ENCODE results near the gene C2CD3. TPM values are rescaled to one million over a fixed set of nuclear protein-coding genes. Genes with fewer than 3 reads are reported as not detected.

C2CD3 gene
- total and polyA plus RNA-seq, 2 of the 4 experiments (the other 2 are of a cell fraction): 11.1 to 19.2 TPM

DNA sequence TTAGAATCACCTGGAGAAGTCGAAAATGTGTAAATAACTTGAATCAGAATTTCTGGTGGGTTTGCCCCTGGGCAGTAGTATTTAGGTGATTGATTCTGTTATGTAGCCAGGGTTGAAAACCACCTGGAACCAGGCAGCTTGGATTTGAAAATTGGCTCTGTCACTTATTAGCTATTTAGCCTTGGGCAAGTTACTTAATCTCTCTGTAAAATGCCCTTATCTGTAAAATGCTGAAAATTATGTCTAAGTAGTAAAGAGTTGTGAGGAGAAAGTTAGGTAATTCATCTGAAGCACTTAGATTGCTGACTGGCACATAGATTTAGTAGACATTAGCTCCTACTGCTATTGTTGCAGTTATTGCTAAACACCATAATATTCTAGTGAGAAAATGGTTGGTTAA, 49.6 kb upstream of the C2CD3 start:
- Histone ChIP-seq H3K27me3 (ENCODE audit: control insufficient read depth, insufficient read depth, low read length) (no peaks in the 10 kb centered on the region), H3K36me3 (ENCODE audit: control insufficient read depth, insufficient read depth, low read length) (peaks cover 2% of the 10 kb centered on the region; the same call in 1 of the 2 replicates), H2AFZ (replicated peaks; ENCODE audit: low read length, poor library complexity) (no peak overlapping the region), H4K91ac (ENCODE audit: insufficient read depth, low read depth, low read length) (no peak overlapping the region), H2AK5ac (ENCODE audit: low read depth, low read length) (no peak overlapping the region), H2BK120ac (ENCODE audit: low read depth, low read length) (no peak overlapping the region), H3K79me1 (ENCODE audit: low read depth in 1 of 2, low read length in 2 of 2) (peaks cover 3 to 5% of the 10 kb centered on the region in 2 experiments; a peak in 2 of 4 replicates), H3K56ac (ENCODE audit: extremely low read depth, insufficient read depth, low read length) (no peak overlapping the region), H2BK5ac (ENCODE audit: low read depth, low read length, poor library complexity, severe bottlenecking) (no peak overlapping the region), H3K4me3 (ENCODE audit: insufficient read depth, low read depth, low read length) (no peak overlapping the region), H3K9me1 (ENCODE audit: insufficient read depth, low read length) (no peaks in the 10 kb centered on the region), H3K14ac (replicated peaks; ENCODE audit: low read depth, low read length) (no peak overlapping the region), H3K9me3 (ENCODE audit: control insufficient read depth, insufficient read depth, low read length) (no peaks in the 10 kb centered on the region), H3K23ac (ENCODE audit: low read depth, low read length) (no peak overlapping the region), H4K8ac (ENCODE audit: low read depth in 2 of 2, low read length in 2 of 2) (no peak overlapping the region), H3K18ac (ENCODE audit: low read depth, low read length) (no peak overlapping the region), H2BK20ac (ENCODE audit: low read depth, low read length) (no peak overlapping the region), H2BK15ac (ENCODE audit: low read depth, low read length) (no peak overlapping the region), H3K4me2 (ENCODE audit: low read depth, low read length) (no peak overlapping the region), H3K4ac (ENCODE audit: low read depth, low read length) (no peak overlapping the region), H3K4me1 (ENCODE audit: control insufficient read depth, insufficient read depth, low read length) (no peaks in the 10 kb centered on the region), H3K27ac (ENCODE audit: insufficient read depth, low read length) (no peak overlapping the region), H3K9ac (ENCODE audit: low read depth, low read length) (no peak overlapping the region), H2AK9ac (replicated peaks; ENCODE audit: low read depth, low read length, poor library complexity) (no peak overlapping the region), H4K20me1 (ENCODE audit: insufficient read depth, low read length) (peaks cover 2% of the 10 kb centered on the region; the same call in 1 of the 2 replicates), H4K5ac (ENCODE audit: low read depth, low read length) (no peak overlapping the region)
- TF ChIP-seq, protein P1, sequence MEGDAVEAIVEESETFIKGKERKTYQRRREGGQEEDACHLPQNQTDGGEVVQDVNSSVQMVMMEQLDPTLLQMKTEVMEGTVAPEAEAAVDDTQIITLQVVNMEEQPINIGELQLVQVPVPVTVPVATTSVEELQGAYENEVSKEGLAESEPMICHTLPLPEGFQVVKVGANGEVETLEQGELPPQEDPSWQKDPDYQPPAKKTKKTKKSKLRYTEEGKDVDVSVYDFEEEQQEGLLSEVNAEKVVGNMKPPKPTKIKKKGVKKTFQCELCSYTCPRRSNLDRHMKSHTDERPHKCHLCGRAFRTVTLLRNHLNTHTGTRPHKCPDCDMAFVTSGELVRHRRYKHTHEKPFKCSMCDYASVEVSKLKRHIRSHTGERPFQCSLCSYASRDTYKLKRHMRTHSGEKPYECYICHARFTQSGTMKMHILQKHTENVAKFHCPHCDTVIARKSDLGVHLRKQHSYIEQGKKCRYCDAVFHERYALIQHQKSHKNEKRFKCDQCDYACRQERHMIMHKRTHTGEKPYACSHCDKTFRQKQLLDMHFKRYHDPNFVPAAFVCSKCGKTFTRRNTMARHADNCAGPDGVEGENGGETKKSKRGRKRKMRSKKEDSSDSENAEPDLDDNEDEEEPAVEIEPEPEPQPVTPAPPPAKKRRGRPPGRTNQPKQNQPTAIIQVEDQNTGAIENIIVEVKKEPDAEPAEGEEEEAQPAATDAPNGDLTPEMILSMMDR (conservative IDR thresholded peaks at IDR 0.05; ENCODE audit: low read depth, low read length): no peak
- TF ChIP-seq CEBPB (IDR thresholded peaks at IDR 0.05; ENCODE audit: low read depth, low read length) (no peak), MAZ (IDR thresholded peaks at IDR 0.05; ENCODE audit: borderline replicate concordance, low read depth, low read length) (no peak), POLR2A (IDR thresholded peaks at IDR 0.05; ENCODE audit: low read depth, low read length) (no peak), BHLHE40 (IDR thresholded peaks at IDR 0.05; ENCODE audit: low read depth, low read length) (no peak), RFX5 (IDR thresholded peaks at IDR 0.05; ENCODE audit: low read depth, low read length) (no peak), FOS (IDR thresholded peaks at IDR 0.05; ENCODE audit: low read depth, low read length) (no peak), SMC3 (IDR thresholded peaks at IDR 0.05; ENCODE audit: low read depth, low read length) (no peak), NFE2L2 (IDR thresholded peaks at IDR 0.05; ENCODE audit: low read depth, low read length) (no peak), CHD1 (IDR thresholded peaks at IDR 0.05; ENCODE audit: low read depth, low read length) (no peak), RCOR1 (IDR thresholded peaks at IDR 0.05; ENCODE audit: insufficient replicate concordance, low read length) (no peak), RAD21 (IDR thresholded peaks at IDR 0.05; ENCODE audit: low read length) (no peak), MAFK (IDR thresholded peaks at IDR 0.05; ENCODE audit: low read depth, low read length) (no peak), MXI1 (IDR thresholded peaks at IDR 0.05; ENCODE audit: borderline replicate concordance, low read depth, low read length) (no peak)
- TF ChIP-seq, protein P2, sequence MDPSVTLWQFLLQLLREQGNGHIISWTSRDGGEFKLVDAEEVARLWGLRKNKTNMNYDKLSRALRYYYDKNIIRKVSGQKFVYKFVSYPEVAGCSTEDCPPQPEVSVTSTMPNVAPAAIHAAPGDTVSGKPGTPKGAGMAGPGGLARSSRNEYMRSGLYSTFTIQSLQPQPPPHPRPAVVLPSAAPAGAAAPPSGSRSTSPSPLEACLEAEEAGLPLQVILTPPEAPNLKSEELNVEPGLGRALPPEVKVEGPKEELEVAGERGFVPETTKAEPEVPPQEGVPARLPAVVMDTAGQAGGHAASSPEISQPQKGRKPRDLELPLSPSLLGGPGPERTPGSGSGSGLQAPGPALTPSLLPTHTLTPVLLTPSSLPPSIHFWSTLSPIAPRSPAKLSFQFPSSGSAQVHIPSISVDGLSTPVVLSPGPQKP (IDR thresholded peaks at IDR 0.05; ENCODE audit: borderline replicate concordance, low read depth, low read length): no peak
- TF ChIP-seq, protein P3, sequence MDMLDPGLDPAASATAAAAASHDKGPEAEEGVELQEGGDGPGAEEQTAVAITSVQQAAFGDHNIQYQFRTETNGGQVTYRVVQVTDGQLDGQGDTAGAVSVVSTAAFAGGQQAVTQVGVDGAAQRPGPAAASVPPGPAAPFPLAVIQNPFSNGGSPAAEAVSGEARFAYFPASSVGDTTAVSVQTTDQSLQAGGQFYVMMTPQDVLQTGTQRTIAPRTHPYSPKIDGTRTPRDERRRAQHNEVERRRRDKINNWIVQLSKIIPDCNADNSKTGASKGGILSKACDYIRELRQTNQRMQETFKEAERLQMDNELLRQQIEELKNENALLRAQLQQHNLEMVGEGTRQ (IDR thresholded peaks at IDR 0.05; ENCODE audit: low read depth, low read length): no peak
- POLR2A ChIA-PET (ENCODE audit: unreplicated experiment): no interaction called here
- dilution Hi-C loops (cut with HindIII; ENCODE audit: low sequenced_read_pairs, unreplicated experiment) (no loop called here), in situ Hi-C loops (cut with MboI; ENCODE audit: low sequenced_read_pairs) (no loop called here), intact Hi-C loops (cut with micrococcal nuclease) (no loop called here)
- no TSS peak for BruUV-seq (replicated peaks)
- no CpG with 5 or more reads among the region's 1 CpG for WGBS, 2 experiments (ENCODE audit: extremely low coverage in 2 of 2, insufficient read length in 1 of 2)
- no peak for DNase-seq
- CTCF ChIA-PET: no interaction called here
- ATAC-seq (ENCODE audit: low read depth): no peak
